Kidney (tissue), 14 donors: Measurements from ENCODE around the gene CREB3L2. TPM values are rescaled to one million over a fixed set of nuclear protein-coding genes. Genes with fewer than 3 reads are reported as not detected.

ENCODE experiments used
- DNase-seq, 5 donors: peaks; one replicate each; pipeline ENCODE4 v3.0.0-alpha.2; 2013 to 2020
- FAIRE-seq: peaks from 2 replicates; lab custom pipeline; 2012; peaks lifted over from hg19 to GRCh38; lab: Jason Lieb, UNC
- H3K27ac ChIP-seq, 2 donors: one replicate each; pipeline ENCODE4 v1.7.0; 2013; ENCODE audit warnings: low read depth in 2 of 2, low read length in 2 of 2, inconsistent platforms in 1 of 2
- H3K27me3 ChIP-seq: one replicate; pipeline ENCODE4 v1.7.1; 2013; ENCODE audit warnings: low read length, inconsistent platforms; ENCODE audit not compliant: control insufficient read depth, insufficient read depth
- H3K36me3 ChIP-seq, 3 donors: one replicate each; pipeline versions ENCODE4 v1.7.0 to v1.7.1; 2013; ENCODE audit warnings: low read length in 3 of 3, control low read depth in 1 of 3, inconsistent platforms in 1 of 3; ENCODE audit not compliant: insufficient read depth in 3 of 3, control insufficient read depth in 2 of 3
- H3K4me1 ChIP-seq, 3 donors: one replicate each; pipeline versions ENCODE4 v1.7.0 to v1.7.1; 2013; ENCODE audit warnings: low read length in 3 of 3, inconsistent platforms in 1 of 3, low read depth in 1 of 3; ENCODE audit not compliant: control insufficient read depth in 2 of 3, insufficient read depth in 2 of 3
- H3K4me3 ChIP-seq, 3 donors: one replicate each; pipeline versions ENCODE4 v1.7.0 to v1.8.1; 2013; ENCODE audit warnings: low read length in 3 of 3, control low read depth in 1 of 3, inconsistent platforms in 1 of 3
- H3K9ac ChIP-seq, 3 donors: one replicate each; pipeline versions ENCODE4 v1.7.0 to v1.7.1; 2013; ENCODE audit warnings: low read length in 3 of 3, control low read depth in 1 of 3, inconsistent platforms in 1 of 3
- H3K9me3 ChIP-seq, 3 donors: one replicate each; pipeline versions ENCODE4 v1.7.0 to v1.7.1; 2013; ENCODE audit warnings: low read length in 3 of 3, control low read depth in 1 of 3, inconsistent platforms in 1 of 3; ENCODE audit not compliant: control insufficient read depth in 2 of 3, insufficient read depth in 1 of 3
- CTCF ChIP-seq: IDR thresholded peaks from 3 replicates; pipeline ENCODE4 v1.5.1; 2012; ENCODE audit warnings: mild to moderate bottlenecking, moderate library complexity, borderline replicate concordance; ENCODE audit not compliant: insufficient read depth; ENCODE audit errors: extremely low read depth
- intact Hi-C: fragments of 100-400 bp; cut with DNase I; formaldehyde crosslinking; loops from one replicate; pipeline ENCODE4 v1.11.1; 2022
- polyA plus RNA-seq: library from polyadenylated mRNA; stranded (reverse); fragments of 350-450 nt; fragmentation: Illumina TruSeq; extraction: RNeasy Lipid Tissue Mini Kit (QIAGEN cat#74804); gene quantifications from one replicate; pipeline ENCODE4 v1.2.3, GENCODE V29; 2014; ENCODE audit warnings: low read depth, low replicate concordance; ENCODE audit not compliant: insufficient read depth
- total RNA-seq: library from RNA; stranded (reverse); fragmentation: NEBNext Ultra II Directional; extraction: Animal tissue kit (Norgen Biotek cat#: 25700); gene quantifications from one replicate; pipeline ENCODE4 v1.2.1, GENCODE V29; 2021
- donor health status: control.
- donor health status: control.
- donor health status: control.
- donor health status: control.
- donor health status: control.
- donor health status: DM: yes; HTN: yes; CAD: no.
- donor health status: Normal renal cell carcinoma (clear cell type).

CREB3L2 gene
- total and polyA plus RNA-seq, 2 donors from 2014 or later = 18.5 to 114 TPM

DNA sequence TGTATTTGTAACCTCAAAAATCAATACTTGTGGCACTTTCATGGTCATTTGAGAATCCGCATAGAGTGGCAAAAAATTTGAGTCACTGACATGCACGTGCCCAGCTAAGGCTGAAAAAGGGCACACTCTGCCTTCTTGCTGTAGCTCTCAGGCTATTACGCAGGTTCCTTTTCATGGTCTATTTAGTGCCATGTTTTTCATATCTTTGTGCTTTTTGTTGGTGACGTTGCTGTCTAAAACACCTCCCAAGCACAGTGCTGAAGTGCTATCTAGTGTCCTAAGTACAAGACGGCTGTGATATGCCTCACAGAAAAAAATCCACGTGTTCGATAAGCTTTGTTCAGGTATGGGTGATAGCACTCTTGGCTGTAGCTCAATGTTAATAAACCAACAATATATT is 50.9 kb downstream of the CREB3L2 start:
- no peak for FAIRE-seq
- Histone ChIP-seq H3K36me3 (no peaks in the 10 kb centered on the region), H3K4me1 (peaks cover 3 to 31% (median 10%) of the 10 kb centered on the region in 3 donors), H3K9me3 (no peaks in the 10 kb centered on the region), H3K4me3 (no peak overlapping the region), H3K27ac (no peak overlapping the region), H3K9ac (no peak overlapping the region), H3K27me3 (no peaks in the 10 kb centered on the region)
- DNase-seq = no peak
- TF ChIP-seq CTCF = no peak
- intact Hi-C loops = no loop called here

GRCh38 chr7:137950263-137950621 is 51.6 kb downstream of the CREB3L2 start:
- Histone ChIP-seq H3K9me3 (no peaks in the 10 kb centered on the region), H3K27me3 (no peaks in the 10 kb centered on the region), H3K36me3 (no peaks in the 10 kb centered on the region), H3K9ac (no peak overlapping the region), H3K4me1 (peaks cover 3 to 31% (median 7%) of the 10 kb centered on the region in 3 donors), H3K4me3 (no peak overlapping the region), H3K27ac (no peak overlapping the region)
- TF ChIP-seq CTCF = no peak
- intact Hi-C loops = no loop called here
- FAIRE-seq (no peak), DNase-seq (no peak)

DNA sequence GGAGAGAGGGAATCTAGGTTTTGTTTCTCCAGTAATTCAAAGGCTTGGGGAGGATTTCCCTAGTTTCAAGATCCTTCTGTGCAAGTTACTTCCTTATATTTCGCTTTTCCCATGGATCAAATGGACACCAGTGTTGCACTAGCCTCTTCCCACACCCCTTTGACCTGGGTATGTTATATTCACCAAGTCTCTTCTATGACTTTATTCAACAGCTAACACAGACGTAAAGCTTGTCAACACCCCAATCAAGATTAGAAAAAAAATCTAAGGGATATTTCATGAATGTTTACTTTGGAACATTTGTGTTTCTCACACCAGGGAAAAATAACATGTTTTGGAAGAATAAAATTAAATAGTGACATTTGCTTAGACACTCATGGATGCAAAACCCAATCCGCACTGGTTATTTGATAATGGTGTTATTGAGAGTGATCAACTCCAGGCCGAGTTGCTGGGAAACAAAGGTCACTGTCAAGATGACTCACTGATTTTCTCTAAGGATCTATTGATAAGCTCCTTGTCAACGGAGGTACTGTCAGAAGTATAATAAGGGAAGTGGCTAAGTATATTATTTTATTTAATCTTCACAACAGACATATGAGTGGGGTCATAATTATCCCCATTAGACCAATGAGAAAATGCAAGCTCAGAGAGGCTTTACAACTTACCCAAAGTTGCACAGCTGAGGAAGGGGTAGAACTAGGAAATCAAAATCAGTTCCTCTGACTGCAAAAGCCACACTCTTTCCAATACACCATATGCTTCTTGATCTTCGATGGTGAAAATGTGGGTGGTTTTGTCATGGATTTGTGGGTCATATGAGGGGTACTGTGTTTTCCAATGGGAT is 52.2 kb downstream of the CREB3L2 start:
- no peaks in the 10 kb centered on the region for H3K27me3 ChIP-seq
- no peaks in the 10 kb centered on the region for H3K36me3 ChIP-seq
- no peak for DNase-seq
- intact Hi-C loops = no loop called here
- no peaks in the 10 kb centered on the region for H3K9me3 ChIP-seq
- H3K4me3 ChIP-seq = no peak overlapping the region
- peaks cover 3 to 31% (median 7%) of the 10 kb centered on the region in 3 donors for H3K4me1 ChIP-seq
- TF ChIP-seq CTCF = no peak
- H3K9ac ChIP-seq = no peak overlapping the region
- H3K27ac ChIP-seq = no peak overlapping the region
- FAIRE-seq = no peak
